ENCODE data around the gene GAPVD1. TPM values are rescaled to one million over a fixed set of nuclear protein-coding genes. Genes with fewer than 3 reads are reported as not detected.

GAPVD1 gene
- total and polyA plus RNA-seq, 2 of the 8 experiments (the other 6 are each of a cell fraction or from before 2014, with no cell fraction given), result 5.5 to 40.5 TPM

GRCh38 chr9:125238127-125238914 is 23.3 kb upstream of the GAPVD1 start (continued):
- TF ChIP-seq CHD7 (IDR thresholded peaks at IDR 0.05; ENCODE audit: insufficient replicate concordance, low read length), result no peak
- TF ChIP-seq CBX8 (IDR thresholded peaks at IDR 0.05; ENCODE audit: borderline replicate concordance, low read depth, low read length), result no peak
